Activated CD4-positive, alpha-beta T cell treated with anti-CD3 and anti-CD28 coated beads, Interleukin-2, amount 50 U/mL, for 24 hours (primary cell): ENCODE measurements around the gene KCNE4.
"Not testable (repeated sequence)": the region's sequence is repeated elsewhere in the genome, so short reads cannot be mapped to it uniquely, and the experiment has no call there.

Source experiments
- DNase-seq, 2 donors: peaks; one replicate each; pipeline ENCODE4 v3.0.0-alpha.2; 2020; ENCODE audit warnings: low read depth in 1 of 2, low spot score in 1 of 2

The KCNE4 gene

DNA sequence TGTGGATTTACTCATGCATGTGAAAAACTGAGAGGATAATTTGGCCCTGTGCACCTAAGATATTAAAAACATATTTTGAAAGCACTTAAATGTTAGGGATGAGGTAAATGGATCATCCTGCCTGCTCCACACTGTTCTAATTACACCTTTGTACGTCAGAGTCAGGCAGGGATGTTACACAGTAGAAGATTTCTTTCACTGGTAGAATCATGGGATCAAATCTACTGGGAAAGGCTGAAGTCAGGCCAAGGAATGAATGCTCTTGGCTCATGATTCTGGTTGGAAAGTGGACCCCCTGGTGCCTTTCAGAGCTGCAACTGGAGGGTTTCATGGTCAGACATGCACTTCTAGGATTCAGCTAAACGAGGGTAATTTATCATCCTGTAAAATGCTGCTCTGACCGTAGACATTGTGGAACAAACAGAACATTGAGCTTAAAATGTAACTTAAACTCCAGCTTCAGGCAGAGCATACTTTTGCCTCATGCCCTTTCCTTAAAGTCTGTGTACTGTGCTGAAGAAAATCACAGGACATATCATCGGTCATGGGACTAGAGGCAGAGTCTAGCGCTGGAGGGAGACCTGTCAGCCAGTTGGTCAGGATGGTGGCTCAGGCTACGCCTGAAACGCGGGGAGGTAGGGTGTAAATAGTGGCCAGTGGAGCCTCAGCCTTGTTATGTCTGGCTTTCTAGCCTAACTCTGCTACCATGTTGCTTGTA lies 4.9 kb downstream of the KCNE4 start:
- DNase-seq, result no peak

DNA sequence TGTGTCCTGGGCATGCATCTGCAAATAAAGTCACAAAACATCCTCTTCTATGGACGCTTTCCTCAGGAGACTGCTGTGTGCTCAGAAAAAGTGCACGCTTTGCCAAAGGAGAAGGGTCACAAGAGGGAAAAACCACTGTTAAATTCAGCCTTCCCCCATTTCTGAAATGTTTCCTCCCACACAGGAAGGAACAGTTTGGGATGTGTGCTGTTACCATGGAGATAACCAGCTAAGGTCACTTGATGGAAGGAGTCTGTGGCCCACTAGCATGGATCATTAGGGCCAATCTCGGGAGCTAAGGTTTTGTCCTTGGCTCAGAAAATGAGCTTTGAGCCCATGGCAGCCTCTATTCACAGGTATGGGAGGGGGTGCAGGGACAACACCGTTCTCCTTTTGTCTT lies 5.6 kb downstream of the KCNE4 start:
- no peak for DNase-seq

DNA sequence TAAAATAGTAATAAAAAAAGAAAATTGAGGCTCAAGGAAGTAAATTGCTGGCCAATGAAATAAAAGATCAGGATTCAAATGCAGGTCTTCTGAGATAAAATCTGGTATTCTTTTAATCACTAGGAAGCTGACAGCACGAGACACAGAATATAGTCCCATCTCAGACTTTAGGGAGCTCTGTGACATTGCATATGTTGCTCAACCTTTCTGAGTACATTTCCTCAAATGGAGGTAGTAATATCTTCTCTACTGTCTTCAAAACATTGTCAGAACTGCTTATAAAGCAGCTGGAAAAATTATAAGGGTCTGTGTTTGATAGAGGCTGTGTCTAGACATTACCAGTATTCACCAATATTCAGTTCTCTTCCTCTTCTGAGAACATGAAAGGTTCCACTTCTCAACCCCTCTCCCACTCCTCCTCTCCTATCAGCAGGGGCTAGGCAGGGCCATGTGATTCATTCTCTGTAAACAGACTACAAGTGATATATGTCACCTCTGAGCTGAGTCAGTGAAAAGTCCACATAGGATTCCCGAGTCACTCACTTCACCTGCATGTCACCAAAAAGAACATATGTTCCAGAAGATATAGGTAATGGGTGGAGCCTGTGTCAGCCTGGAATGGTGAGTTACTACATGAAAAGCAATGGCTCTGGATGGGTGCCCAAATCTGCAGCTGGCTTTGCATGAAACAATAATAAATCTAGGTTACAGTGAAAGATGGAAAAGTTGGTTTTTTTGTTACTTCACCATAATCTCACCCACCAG lies 7.1 kb downstream of the KCNE4 start:
- DNase-seq, result no peak

DNA sequence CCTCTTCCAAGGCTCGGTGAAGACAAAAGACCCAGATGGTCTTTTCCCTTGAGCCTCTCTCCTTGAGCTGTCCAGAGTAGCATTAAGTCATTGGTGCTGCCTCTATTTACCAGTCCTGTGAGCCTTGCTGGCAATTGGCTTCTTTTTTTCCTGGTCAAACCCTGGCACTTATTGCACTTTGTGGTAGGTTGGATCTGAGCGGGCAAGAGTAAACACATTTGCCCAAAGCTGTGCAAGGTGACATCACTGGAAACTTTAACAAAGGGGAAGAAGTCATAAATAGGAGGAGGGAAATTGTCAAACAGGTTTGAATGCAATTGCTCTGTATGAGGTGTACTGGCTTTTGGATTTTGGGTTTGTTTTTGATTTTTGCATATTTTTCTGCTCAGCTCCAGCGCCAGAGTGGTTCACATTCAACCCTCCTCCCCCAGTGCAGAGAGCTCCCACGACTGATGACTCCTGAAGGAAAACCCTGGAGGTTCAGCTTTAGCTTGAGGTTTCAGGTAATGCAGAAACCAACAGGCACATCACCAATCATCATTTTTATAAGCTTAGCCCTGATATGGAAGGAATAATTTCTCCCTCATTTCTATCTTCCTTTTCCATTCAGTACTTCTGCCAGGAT lies 8.3 kb downstream of the KCNE4 start:
- DNase-seq, result no peak

DNA sequence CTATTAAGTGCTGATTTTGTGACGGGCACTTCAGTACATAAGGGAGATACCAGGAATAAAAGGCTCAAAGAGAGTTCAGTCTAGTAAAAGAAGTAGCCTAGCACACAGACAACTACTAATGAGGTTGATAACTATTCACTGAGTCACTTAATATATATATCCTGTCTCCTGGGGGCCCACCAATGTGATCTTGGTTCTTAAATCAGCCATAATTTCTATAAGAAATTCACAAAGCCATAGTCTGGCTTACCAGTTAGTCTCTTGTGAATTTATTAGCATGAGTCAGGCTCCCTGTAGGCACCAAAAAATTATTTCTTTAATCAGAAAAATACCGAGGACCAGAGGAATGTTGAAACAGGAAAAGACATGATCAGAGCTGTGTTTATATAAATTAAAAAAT lies 10.4 kb downstream of the KCNE4 start:
- no peak for DNase-seq

DNA sequence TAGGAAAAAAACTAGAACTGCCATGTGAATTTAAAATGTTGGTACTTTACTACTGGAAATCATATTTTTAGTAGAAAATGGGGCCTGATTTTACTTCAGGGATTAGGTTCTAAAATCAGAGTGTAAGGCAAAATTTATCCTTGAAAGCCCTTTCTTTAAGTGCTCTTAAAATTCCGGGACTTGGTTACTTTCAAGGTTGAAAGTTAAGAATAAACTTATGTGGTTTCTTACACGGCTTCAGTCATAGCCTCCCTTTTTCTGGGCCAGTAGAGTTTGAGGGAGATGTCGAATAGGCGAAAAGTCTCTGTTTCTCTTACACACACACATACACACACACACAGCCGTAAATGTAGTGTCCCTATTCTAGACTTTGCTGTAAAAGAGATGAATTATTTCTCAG lies 13.1 kb downstream of the KCNE4 start:
- DNase-seq, result no peak

DNA sequence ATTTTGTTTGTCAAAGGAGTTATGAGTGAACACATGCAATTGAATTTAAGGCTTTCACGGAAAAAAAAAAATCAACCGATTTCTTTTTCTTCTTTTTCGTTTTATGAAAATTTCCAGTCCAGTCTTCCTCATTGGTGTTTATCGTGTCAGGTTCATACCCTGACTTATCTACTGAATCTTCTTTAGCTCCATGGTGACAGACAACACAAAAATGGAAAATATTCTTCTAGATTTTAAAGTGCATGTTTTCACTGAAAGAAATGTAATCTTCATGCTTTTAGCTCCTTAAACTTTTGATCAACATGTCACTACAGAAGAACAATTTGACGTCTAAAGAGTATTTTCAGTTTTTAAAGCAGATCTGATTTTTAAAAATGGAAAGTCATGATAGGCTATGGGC lies 14.7 kb downstream of the KCNE4 start:
- DNase-seq, result no peak

DNA sequence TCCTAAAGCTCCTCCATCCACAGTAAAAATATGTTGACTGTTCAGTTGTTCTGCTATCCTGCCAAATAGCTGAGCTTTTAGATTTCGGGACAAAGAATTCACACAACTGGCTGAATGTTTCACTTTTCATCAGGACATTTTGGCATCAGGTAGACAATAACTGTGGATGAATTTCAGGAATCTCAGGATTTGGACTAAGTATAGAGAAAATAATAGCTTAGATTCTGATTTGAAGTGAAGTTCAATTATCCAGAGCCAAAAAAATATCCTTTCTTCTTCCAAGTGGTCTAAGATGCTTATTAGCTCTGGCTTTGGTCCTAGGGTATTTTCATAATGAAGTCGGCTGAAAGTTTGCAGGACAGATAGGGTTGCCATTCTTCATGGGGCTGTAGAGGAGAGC lies 16.1 kb downstream of the KCNE4 start:
- DNase-seq, result no peak

DNA sequence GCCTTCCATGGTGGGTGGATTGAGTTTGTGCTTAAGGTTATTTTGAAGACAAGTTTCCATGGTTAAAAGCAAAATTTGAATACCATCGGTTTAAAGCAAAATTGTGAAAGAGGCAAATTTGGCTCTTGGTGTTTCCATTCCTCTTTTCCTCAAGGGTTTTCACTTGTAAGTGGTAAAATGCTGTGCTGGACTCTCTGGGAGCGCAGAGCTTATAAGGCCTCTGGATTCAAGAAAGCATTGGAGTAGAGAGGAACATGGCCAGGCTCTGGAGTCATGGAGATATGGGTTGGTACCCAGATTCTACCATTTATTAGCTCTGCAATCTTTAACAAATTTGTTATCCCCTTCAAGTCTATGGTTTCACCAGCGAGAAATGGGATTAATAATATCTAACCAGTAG lies 17.5 kb downstream of the KCNE4 start:
- no peak for DNase-seq

DNA sequence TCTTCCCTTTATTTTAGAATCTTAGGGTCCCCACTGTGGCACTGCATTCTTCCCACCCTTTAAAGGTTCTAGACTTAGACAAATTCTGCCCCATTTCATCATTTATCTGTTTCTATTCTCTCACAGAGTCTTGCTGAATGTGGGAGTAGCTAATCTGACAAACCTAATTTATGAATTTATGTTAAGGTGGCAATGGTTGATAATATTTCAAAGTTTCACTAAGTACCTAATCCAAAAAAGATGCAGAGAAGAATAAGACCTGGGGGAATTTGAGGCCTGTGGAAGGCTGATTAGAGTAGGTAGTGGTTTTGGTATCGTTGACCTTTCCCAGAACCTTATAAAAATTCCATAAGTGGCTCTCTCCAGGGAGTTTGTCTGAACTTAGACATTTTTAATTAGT lies 18.0 kb downstream of the KCNE4 start:
- no peak for DNase-seq

DNA sequence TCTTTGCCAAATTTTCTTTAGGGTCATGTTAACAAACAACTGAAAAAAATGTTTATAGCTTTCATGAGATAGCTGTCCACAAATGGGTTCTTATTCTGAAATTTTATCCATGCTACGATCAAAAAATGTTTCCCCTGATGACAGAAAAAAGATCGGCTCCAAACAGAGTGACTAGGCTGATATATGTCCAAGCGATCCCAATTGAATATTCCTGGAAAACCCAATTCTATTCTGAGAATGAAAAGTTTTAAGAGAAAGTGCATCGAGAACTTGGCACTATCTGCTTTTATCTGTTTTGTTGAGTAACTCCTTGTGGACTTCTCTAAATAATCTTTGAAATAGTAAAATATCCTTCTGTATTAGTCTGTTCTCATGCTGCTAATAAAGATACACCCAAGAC lies 19.1 kb downstream of the KCNE4 start:
- no peak for DNase-seq

DNA sequence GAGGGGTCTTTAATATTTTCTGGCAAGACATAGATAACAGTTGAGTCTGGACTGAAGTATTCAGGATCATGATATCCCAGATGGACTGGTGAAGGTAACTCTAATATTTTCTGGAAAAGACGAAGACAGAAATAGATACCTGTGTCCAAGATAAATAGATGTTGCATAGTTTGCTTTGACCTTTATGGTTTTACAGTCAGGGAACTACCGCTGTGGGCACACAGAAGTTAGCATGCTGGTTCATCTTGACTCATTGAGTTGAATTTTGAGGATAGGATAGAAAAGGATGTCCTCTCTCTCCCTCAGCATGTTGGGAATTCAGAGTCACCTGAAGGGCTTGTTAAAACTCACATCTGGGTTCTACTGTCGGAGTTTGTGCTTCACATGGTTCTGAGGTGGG lies 20.8 kb downstream of the KCNE4 start:
- DNase-seq, result no peak

DNA sequence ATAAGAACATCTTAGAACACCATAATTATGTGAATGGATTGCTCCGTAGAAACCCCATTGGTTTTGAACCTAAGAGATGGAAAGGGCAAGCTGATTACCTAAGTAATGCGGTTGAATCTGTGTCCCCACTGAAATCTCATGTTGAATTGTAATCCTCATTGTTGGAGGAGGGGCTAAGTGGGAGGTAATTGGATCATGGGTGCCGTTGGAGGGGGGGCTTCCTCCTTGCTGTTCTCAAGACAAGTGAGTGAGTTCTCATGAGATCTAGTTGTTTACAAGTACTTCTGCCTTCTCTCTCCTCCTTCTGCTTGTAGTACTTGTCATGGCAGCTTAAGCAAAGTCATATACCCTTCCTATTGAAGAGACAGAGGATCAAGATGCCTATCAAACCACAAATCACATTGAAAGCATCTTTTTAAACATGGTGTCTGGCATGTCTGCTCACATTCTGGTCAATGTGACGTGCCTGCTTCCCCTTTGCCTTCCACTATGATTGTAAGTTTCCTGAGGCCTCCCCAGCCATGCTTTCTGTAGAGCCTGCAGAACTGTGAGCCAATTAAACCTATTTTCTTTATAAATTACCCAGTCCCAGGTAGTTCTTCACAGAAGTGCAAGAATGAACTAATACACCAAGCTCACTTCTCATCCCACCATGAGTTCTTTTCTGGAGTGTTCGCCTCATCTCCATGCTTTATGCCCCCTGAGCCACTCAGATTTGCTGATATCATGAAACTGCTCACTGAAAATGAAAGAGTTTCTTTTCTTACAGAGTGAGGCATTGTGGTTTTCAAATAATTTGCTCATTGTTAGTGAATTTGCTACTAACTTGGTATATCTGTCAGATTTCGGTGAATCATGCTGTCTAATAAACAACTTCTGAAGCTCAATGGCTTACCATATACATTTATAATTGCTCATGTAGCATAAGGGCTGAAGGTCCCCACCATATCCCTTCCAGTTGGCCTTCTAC lies 23.6 kb downstream of the KCNE4 start:
- DNase-seq, result no peak

DNA sequence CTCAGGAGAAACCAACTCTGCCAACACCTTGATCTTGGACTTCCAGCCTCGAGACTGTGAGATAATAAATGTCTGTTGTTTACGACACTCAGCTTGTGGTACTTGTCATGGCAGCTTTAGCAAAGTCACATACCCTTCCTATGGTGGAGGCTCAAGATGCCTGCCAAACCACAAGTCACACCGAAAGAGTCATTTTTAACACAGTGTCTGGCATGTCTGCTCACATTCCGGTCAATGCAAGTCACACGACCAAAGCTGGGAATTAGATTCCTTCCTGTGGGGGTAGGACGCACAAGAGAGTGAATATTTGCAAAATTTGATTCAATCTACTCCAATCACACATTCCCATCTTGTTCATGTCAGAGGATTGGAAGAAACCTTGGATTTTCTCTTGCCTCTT lies 24.6 kb downstream of the KCNE4 start:
- DNase-seq, result no peak

DNA sequence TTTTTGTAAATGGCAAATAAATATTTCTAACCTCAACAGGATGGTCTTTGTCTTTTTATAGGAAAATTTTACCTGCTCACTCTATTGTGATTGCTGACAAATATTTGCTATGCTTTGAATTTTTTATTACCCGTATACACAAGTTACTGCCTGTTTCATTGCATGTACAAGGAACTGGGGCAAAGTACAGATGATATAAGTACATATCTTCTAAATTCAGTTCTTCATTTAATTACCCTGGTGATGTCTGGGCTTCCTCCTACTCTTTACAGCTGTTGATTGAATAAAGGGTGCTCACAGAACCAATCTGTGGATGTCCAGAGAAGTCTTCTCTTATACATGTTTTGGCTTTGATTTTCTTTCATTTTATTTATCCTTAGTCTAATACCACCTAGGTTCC lies 26.5 kb downstream of the KCNE4 start:
- no peak for DNase-seq

DNA sequence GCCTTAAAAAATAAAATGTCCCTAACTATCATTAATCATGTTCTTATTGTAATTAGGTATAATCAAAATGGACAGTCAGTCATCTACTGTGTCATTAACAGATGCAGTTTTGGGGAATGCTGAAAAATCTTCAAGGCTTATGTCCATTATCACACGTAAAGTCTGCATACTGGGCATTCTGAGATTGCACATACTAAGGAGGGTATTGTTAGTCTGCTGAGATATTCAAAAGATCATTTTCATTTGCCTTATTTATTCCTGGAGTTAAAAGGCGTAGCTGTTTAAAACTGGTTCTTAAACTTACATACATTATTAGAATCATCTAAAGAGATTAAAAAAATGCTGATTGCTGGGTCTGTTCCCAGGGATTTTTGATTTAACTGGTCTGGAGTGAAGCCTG lies 27.4 kb downstream of the KCNE4 start:
- no peak for DNase-seq

DNA sequence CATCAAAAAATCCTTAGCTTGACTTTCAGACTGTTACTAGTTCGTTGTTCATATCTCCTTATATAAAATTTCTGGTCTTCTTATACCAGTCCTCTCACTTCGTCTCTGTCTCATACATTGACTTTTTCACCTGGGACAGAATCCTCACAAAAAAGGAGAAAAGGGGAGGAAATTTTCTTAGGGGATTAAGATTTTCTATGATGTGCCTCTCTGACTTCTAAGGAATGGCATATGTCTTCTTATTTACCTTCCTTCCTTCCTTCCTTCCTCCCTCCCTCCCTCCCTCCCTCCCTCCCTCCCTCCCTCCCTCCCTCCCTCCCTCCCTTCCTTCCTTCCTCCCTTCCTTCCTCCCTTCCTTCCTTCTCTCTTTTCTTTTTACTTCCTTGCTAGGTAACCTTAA lies 27.9 kb downstream of the KCNE4 start:
- no peak for DNase-seq

DNA sequence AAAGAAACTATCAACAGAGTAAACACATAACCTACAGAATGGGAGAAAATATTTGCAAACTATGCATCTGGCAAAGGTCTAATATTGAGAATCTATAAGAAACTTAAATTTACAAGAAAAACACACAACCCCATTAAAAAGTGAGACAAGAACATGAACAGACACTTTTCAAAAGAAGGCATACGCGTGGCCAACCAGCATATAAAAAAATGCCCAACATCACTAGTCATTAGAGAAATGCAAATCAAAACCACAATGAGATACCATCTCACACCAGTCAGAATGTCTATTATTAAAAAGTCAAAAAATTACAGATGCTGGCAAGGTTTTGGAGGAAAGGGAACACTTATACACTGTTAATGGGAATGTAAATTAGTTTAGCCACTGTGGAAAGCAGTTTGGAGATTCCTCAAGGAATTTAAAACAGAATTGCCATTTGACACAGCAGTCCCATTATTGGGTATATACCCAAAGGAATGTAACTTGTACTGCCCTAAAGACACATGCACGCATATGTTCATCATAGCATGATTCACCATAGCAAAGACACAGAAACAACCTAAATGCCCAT lies 28.9 kb downstream of the KCNE4 start:
- DNase-seq, result not testable (repeated sequence)

DNA sequence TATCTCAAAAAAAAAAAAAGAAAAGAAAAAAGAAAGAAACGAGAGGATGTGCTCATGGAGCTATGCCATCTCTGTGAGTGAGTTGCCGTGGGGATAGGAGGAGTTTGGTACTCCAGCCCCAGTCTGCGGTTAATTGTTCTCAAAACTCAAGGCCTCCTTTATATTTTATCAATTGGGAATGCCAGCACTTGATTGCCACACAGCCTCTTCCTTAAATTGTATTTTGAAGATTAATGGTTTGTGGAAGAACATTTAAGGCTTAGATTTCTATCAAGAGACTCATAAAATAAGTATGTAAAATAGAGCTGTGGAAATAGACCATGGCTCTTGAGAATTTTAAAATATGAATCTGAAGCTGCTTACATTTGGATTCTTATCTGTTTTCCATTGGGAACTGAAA lies 29.8 kb downstream of the KCNE4 start:
- no peak for DNase-seq

DNA sequence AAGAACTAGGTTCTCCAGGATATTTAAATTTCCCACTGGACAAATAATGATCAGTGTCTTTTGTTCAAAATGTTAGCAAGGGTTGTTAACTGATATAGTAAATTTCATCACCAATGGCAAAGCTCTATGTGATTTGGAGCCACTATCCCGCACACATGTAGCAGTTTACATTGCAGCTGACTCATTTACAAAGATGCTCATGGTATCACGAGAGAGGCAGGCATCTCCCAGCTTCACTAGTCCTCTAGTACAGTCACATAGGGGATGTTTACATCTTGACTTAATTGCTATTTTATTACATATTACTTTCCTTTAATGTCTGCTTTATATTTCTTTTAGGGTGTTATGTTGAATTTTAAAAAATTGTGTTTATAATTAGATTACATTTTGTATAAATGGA lies 30.7 kb downstream of the KCNE4 start:
- DNase-seq, result no peak
